Esophagus squamous epithelium (tissue), 4 donors: ENCODE data around the gene PEX14.

Experiments used
- POLR2A ChIP-seq, 4 donors: fragments of 450-650 bp; IDR thresholded peaks; one replicate each; pipeline ENCODE4 v1.6.1; 2017; ENCODE audit warnings: antibody characterized with exemption in 4 of 4, mild to moderate bottlenecking in 4 of 4, moderate library complexity in 3 of 4
- TF ChIP-seq, protein P1 (sequence below), 6 experiments: fragments of 450-650 bp in 4 of 6; fragments of 200-600 bp in 2 of 6; sonication (generic) in 2 of 6; IDR thresholded peaks; one replicate each; pipeline ENCODE4 v1.5.1; 2016 to 2019; ENCODE audit warnings: antibody characterized with exemption in 6 of 6, mild to moderate bottlenecking in 4 of 6, moderate library complexity in 4 of 6

DNA sequence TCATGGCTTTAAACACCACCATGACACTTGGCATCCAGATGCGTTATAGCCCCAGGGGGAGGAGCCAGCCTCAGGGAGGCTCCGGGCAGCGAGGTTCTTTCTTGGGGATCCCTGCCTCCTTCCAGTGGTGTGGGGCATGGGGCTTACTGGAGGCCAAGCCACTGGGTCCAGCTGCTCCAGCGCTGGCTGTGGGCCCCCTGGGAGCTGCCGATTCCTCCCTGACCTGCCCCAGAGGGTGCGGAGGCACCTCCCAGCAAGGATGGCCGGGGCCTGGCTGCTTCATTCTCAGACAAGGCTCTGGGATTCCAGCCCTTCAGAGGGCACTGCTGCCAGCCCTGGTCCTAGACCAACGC, 159.3 kb downstream of the PEX14 start:
- TF ChIP-seq, protein P1, sequence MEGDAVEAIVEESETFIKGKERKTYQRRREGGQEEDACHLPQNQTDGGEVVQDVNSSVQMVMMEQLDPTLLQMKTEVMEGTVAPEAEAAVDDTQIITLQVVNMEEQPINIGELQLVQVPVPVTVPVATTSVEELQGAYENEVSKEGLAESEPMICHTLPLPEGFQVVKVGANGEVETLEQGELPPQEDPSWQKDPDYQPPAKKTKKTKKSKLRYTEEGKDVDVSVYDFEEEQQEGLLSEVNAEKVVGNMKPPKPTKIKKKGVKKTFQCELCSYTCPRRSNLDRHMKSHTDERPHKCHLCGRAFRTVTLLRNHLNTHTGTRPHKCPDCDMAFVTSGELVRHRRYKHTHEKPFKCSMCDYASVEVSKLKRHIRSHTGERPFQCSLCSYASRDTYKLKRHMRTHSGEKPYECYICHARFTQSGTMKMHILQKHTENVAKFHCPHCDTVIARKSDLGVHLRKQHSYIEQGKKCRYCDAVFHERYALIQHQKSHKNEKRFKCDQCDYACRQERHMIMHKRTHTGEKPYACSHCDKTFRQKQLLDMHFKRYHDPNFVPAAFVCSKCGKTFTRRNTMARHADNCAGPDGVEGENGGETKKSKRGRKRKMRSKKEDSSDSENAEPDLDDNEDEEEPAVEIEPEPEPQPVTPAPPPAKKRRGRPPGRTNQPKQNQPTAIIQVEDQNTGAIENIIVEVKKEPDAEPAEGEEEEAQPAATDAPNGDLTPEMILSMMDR (IDR thresholded peaks at IDR 0.05): no peak
- no peak for TF ChIP-seq POLR2A (IDR thresholded peaks at IDR 0.05)
